Endothelial cell of umbilical vein (primary cell): ENCODE data around the gene SLC39A11. TPM values are rescaled to one million over a fixed set of nuclear protein-coding genes. Genes with fewer than 3 reads are reported as not detected.

Experiments
- BruUV-seq: library from RNA; stranded (reverse); fragments of 400-500 nt; replicated peaks from 2 replicates; lab custom pipeline; 2021; lab: Mats Ljungman, UMichigan
- CTCF ChIA-PET: fragments of 300-600, 350-600 bp; sonication (Branson Sonifier 250); formaldehyde crosslinking; loops from one replicate; lab custom pipeline; 2021; ENCODE audit warnings: antibody characterized with exemption, inconsistent platforms; lab: Charles Lee
- POLR2A ChIA-PET: fragments of 300-600, 350-600 bp; sonication (Branson Sonifier 250); formaldehyde crosslinking; loops from one replicate; lab custom pipeline; 2021; ENCODE audit warnings: antibody characterized with exemption, inconsistent platforms; lab: Charles Lee
- DNase-seq: peaks from one replicate; pipeline ENCODE4 v3.0.0-alpha.2; 2011; ENCODE audit warnings: low read depth, low spot score
- FAIRE-seq: peaks from 2 replicates; lab custom pipeline; 2011; peaks lifted over from hg19 to GRCh38; lab: Jason Lieb, UNC
- H2AFZ ChIP-seq: 2 replicates; pipeline ENCODE4 v1.6.0; 2012; ENCODE audit warnings: low read depth, low read length, control low read depth, inconsistent platforms
- H3K27ac ChIP-seq: 2 replicates; pipeline ENCODE4 v1.5.1; 2011; ENCODE audit warnings: low read depth, mild to moderate bottlenecking, control low read depth, low read length, moderate library complexity; ENCODE audit not compliant: insufficient read depth
- H3K27me3 ChIP-seq, 2 experiments: 2 replicates each; pipeline versions ENCODE4 v1.6.0 to v1.6.1; 2011; ENCODE audit warnings: low read length in 2 of 2, mixed read lengths in 1 of 2; ENCODE audit not compliant: control insufficient read depth in 2 of 2, insufficient read depth in 2 of 2
- H3K36me3 ChIP-seq, 2 experiments: 2 replicates in 1 of 2; 3 replicates in 1 of 2; pipeline ENCODE4 v1.5.1; 2011; ENCODE audit warnings: low read length in 2 of 2, mild to moderate bottlenecking in 1 of 2, moderate library complexity in 1 of 2; ENCODE audit not compliant: control insufficient read depth in 2 of 2, insufficient read depth in 2 of 2; ENCODE audit errors: extremely low read depth in 1 of 2
- H3K4me1 ChIP-seq: 3 replicates; pipeline ENCODE4 v1.5.1; 2011; ENCODE audit warnings: mild to moderate bottlenecking, low read length; ENCODE audit not compliant: control insufficient read depth, insufficient read depth; ENCODE audit errors: extremely low read depth
- H3K4me2 ChIP-seq: 2 replicates; pipeline ENCODE4 v1.6.1; 2011; ENCODE audit warnings: low read length, control low read depth, mixed read lengths; ENCODE audit not compliant: insufficient read depth
- H3K4me3 ChIP-seq, 3 experiments: fragments of 200-600 bp in 1 of 3; sonication (generic), shearing (Covaris generic) in 1 of 3; replicated peaks in 1 of 3; 2 replicates each; pipeline ENCODE4 v1.5.1; 2011 to 2016; ENCODE audit warnings: control low read depth in 3 of 3, low read length in 3 of 3, mild to moderate bottlenecking in 2 of 3, inconsistent platforms in 1 of 3, low read depth in 1 of 3, moderate library complexity in 1 of 3; ENCODE audit not compliant: insufficient read depth in 1 of 3
- H3K79me2 ChIP-seq: 2 replicates; pipeline ENCODE4 v1.6.0; 2012; ENCODE audit warnings: low read length, inconsistent platforms; ENCODE audit not compliant: control insufficient read depth, insufficient read depth
- H3K9ac ChIP-seq: replicated peaks from 2 replicates; pipeline ENCODE3; 2011; ENCODE audit warnings: low read length, control low read depth; ENCODE audit not compliant: insufficient read depth; ENCODE audit errors: extremely low read depth
- H3K9me1 ChIP-seq: replicated peaks from 3 replicates; pipeline ENCODE4 v1.6.0; 2011; ENCODE audit warnings: mild to moderate bottlenecking, low read length; ENCODE audit not compliant: control insufficient read depth, insufficient read depth; ENCODE audit errors: extremely low read depth
- H3K9me3 ChIP-seq: replicated peaks from 2 replicates; pipeline ENCODE4 v1.5.1; 2012; ENCODE audit warnings: low read length, inconsistent platforms; ENCODE audit not compliant: control insufficient read depth, insufficient read depth
- H4K20me1 ChIP-seq: replicated peaks from 2 replicates; pipeline ENCODE3; 2011; ENCODE audit warnings: mild to moderate bottlenecking, low read length; ENCODE audit not compliant: control insufficient read depth, insufficient read depth; ENCODE audit errors: extremely low read depth
- EZH2 ChIP-seq: IDR thresholded peaks from 2 replicates; pipeline ENCODE4 v1.6.1; 2012; ENCODE audit warnings: borderline replicate concordance, low read depth, mild to moderate bottlenecking, moderate library complexity, low read length, inconsistent platforms; ENCODE audit not compliant: severe bottlenecking
- FOS ChIP-seq: IDR thresholded peaks from 2 replicates; pipeline ENCODE4 v1.6.1; 2011; ENCODE audit warnings: mild to moderate bottlenecking, low read length, moderate library complexity, borderline replicate concordance; ENCODE audit not compliant: insufficient read depth
- GATA2 ChIP-seq: IDR thresholded peaks from 2 replicates; pipeline ENCODE4 v1.7.0; 2011; ENCODE audit warnings: low read depth, mild to moderate bottlenecking, moderate library complexity, mixed read lengths, low read length; ENCODE audit not compliant: insufficient read length, insufficient read depth
- JUN ChIP-seq: IDR thresholded peaks from 2 replicates; pipeline ENCODE4 v1.6.1; 2011; ENCODE audit warnings: borderline replicate concordance, low read depth; ENCODE audit not compliant: insufficient read length, insufficient read depth
- MAX ChIP-seq: IDR thresholded peaks from 2 replicates; pipeline ENCODE4 v1.6.1; 2011; ENCODE audit not compliant: insufficient read depth, insufficient read length
- MYC ChIP-seq: IDR thresholded peaks from one replicate; pipeline ENCODE4 v1.6.1; 2011; ENCODE audit warnings: mild to moderate bottlenecking, low read depth, low read length
- POLR2A ChIP-seq: IDR thresholded peaks from 2 replicates; pipeline ENCODE4 v1.6.1; 2012; ENCODE audit warnings: low read depth, mild to moderate bottlenecking, control low read depth, low read length
- POLR2AphosphoS5 ChIP-seq: IDR thresholded peaks from 2 replicates; pipeline ENCODE4 v1.6.1; 2012; ENCODE audit warnings: low read depth, mild to moderate bottlenecking, control low read depth, low read length, moderate library complexity; ENCODE audit not compliant: insufficient read depth
- dilution Hi-C: fragments of 300-500 bp; cut with MboI; formaldehyde crosslinking; loops from one replicate; pipeline ENCODE4 v1.15.0; 2019; ENCODE audit warnings: low sequenced_read_pairs; ENCODE audit not compliant: extremely low pct_ligation_motif_present
- intact Hi-C: fragments of 100-400 bp; cut with micrococcal nuclease; formaldehyde crosslinking; loops from one replicate; pipeline ENCODE4 v1.10.0; 2022
- polyA plus RNA-seq, 4 experiments: library from polyadenylated mRNA; depleted of rRNA in 3 of 4; stranded (reverse) in 3 of 4; unstranded in 1 of 4; fragments of >200 nt; gene quantifications; 2 replicates each; pipeline versions ENCODE4 v1.2.1 to v1.2.3, GENCODE V29; 2011 to 2012; ENCODE audit warnings: missing spikeins in 1 of 4
- total RNA-seq: library from RNA; stranded (reverse); gene quantifications from 2 replicates; pipeline ENCODE4 v1.2.3, GENCODE V29; 2021
- TF ChIP-seq, protein P1 (sequence below), 2 donors: IDR thresholded peaks; 1 replicate in 1 of 2; 2 replicates in 1 of 2; pipeline ENCODE4 v1.5.1; 2011; ENCODE audit warnings: low read length in 2 of 2, mild to moderate bottlenecking in 2 of 2, moderate library complexity in 2 of 2, control low read depth in 1 of 2, inconsistent platforms in 1 of 2, low read depth in 1 of 2; ENCODE audit not compliant: insufficient read depth in 1 of 2; ENCODE audit errors: extremely low read depth in 1 of 2

Gene SLC39A11
- total and polyA plus RNA-seq, 2 donors (not counting 3 experiments of a cell fraction or from before 2014, with no cell fraction given) = 8.1 to 11.9 TPM

- H3K79me2 ChIP-seq = no peaks in the 10 kb centered on the region
- H3K4me1 ChIP-seq = no peaks in the 10 kb centered on the region
- ChIA-PET POLR2A (no interaction called here), CTCF (no interaction called here)
- no peaks in the 10 kb centered on the region for H3K27me3 ChIP-seq
- intact Hi-C loops = no loop called here
- H3K27ac ChIP-seq = no peak overlapping the region
- BruUV-seq = no TSS peak
- H3K4me3 ChIP-seq = no peak overlapping the region
- no peaks in the 10 kb centered on the region for H4K20me1 ChIP-seq
- TF ChIP-seq, protein P1, sequence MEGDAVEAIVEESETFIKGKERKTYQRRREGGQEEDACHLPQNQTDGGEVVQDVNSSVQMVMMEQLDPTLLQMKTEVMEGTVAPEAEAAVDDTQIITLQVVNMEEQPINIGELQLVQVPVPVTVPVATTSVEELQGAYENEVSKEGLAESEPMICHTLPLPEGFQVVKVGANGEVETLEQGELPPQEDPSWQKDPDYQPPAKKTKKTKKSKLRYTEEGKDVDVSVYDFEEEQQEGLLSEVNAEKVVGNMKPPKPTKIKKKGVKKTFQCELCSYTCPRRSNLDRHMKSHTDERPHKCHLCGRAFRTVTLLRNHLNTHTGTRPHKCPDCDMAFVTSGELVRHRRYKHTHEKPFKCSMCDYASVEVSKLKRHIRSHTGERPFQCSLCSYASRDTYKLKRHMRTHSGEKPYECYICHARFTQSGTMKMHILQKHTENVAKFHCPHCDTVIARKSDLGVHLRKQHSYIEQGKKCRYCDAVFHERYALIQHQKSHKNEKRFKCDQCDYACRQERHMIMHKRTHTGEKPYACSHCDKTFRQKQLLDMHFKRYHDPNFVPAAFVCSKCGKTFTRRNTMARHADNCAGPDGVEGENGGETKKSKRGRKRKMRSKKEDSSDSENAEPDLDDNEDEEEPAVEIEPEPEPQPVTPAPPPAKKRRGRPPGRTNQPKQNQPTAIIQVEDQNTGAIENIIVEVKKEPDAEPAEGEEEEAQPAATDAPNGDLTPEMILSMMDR (IDR thresholded peaks at IDR 0.05; ENCODE audit: extremely low read depth in 1 of 2, insufficient read depth in 1 of 2, low read depth in 1 of 2, low read length in 2 of 2) = no peak
- TF ChIP-seq MAX (no peak), EZH2 (no peak), POLR2A (no peak), JUN (no peak), FOS (no peak), GATA2 (no peak), POLR2AphosphoS5 (no peak), MYC (no peak)
- no peaks in the 10 kb centered on the region for H3K9me1 ChIP-seq
- DNase-seq = no peak
- H3K9ac ChIP-seq = no peak overlapping the region
- no peak overlapping the region for H3K4me2 ChIP-seq
- FAIRE-seq = no peak
- no peaks in the 10 kb centered on the region for H3K9me3 ChIP-seq
- H2AFZ ChIP-seq = no peak overlapping the region
- dilution Hi-C loops = no loop called here
- H3K36me3 ChIP-seq = no peaks in the 10 kb centered on the region
These were observed 72.4 kb downstream of the SLC39A11 start for GRCh38 chr17:73020110-73020509.
